ENCODE measurements around the gene ESYT2. TPM values are rescaled to one million over a fixed set of nuclear protein-coding genes. Genes with fewer than 3 reads are reported as not detected.

Gene ESYT2
- total and polyA plus RNA-seq, 4 donors: 16.4 to 83.0 (median 58.0) TPM

GRCh38 chr7:158865977-158866376 lies 36.7 kb upstream of the ESYT2 start:
- TF ChIP-seq CTCF (IDR thresholded peaks at IDR 0.05; ENCODE audit: control extremely low read depth, extremely low read depth): no peak
- peak overlapping the region in 1 of 2 donors; percentile 55 for H3K27ac ChIP-seq (ENCODE audit: low read depth in 1 of 2, low read length in 1 of 2)

GRCh38 chr7:158865462-158865922 lies 36.2 kb upstream of the ESYT2 start:
- Histone ChIP-seq H3K36me3 (ENCODE audit: control insufficient read depth in 4 of 4, insufficient read depth in 4 of 4, low read length in 4 of 4) (peaks cover 0 to 1% (median 0%) of the 10 kb centered on the region in 4 donors), H3K9ac (ENCODE audit: insufficient read depth in 1 of 2, low read length in 2 of 2) (no peak overlapping the region), H3K4me1 (ENCODE audit: control insufficient read depth in 5 of 5, insufficient read depth in 5 of 5, low read length in 5 of 5) (peaks cover 0 to 12% (median 6%) of the 10 kb centered on the region in 5 donors), H3K9me3 (ENCODE audit: control insufficient read depth in 4 of 4, insufficient read depth in 3 of 4, low read length in 3 of 4) (no peaks in the 10 kb centered on the region), H3K27me3 (ENCODE audit: control insufficient read depth in 3 of 3, insufficient read depth in 3 of 3, low read length in 2 of 3) (no peaks in the 10 kb centered on the region), H3K4me3 (no peak overlapping the region), H3K27ac (ENCODE audit: low read depth in 1 of 2, low read length in 1 of 2) (peak overlapping the region; percentile 32 to 86)
- DNase-seq: no peak
- WGBS, 2 donors: 42 to 52% methylated on average over 7 of the region's 7 CpGs
- ATAC-seq (ENCODE audit: insufficient read depth, low FRiP score): no peak
- no peak for TF ChIP-seq CTCF (IDR thresholded peaks at IDR 0.05; ENCODE audit: control extremely low read depth, extremely low read depth)

More at GRCh38 chr7:158865977-158866376, 36.7 kb upstream of the ESYT2 start:
- Histone ChIP-seq H3K27me3 (ENCODE audit: control insufficient read depth in 3 of 3, insufficient read depth in 3 of 3, low read length in 2 of 3) (no peaks in the 10 kb centered on the region), H3K9ac (ENCODE audit: insufficient read depth in 1 of 2, low read length in 2 of 2) (no peak overlapping the region), H3K4me1 (ENCODE audit: control insufficient read depth in 5 of 5, insufficient read depth in 5 of 5, low read length in 5 of 5) (peaks cover 0 to 12% (median 6%) of the 10 kb centered on the region in 5 donors), H3K4me3 (no peak overlapping the region), H3K36me3 (ENCODE audit: control insufficient read depth in 4 of 4, insufficient read depth in 4 of 4, low read length in 4 of 4) (peaks cover 0 to 4% (median under 1%) of the 10 kb centered on the region in 4 donors), H3K9me3 (ENCODE audit: control insufficient read depth in 4 of 4, insufficient read depth in 3 of 4, low read length in 3 of 4) (no peaks in the 10 kb centered on the region)
- ATAC-seq (ENCODE audit: insufficient read depth, low FRiP score) (no peak), DNase-seq (no peak)
- 94 to 97% methylated on average over 4 of the region's 4 CpGs for WGBS, 2 donors

GRCh38 chr7:158864833-158865232 lies 35.5 kb upstream of the ESYT2 start:
- no peak for DNase-seq
- H3K4me3 ChIP-seq: no peak overlapping the region
- H3K27me3 ChIP-seq (ENCODE audit: control insufficient read depth in 3 of 3, insufficient read depth in 3 of 3, low read length in 2 of 3): no peaks in the 10 kb centered on the region
- peaks cover 0 to 12% (median 6%) of the 10 kb centered on the region in 5 donors for H3K4me1 ChIP-seq (ENCODE audit: control insufficient read depth in 5 of 5, insufficient read depth in 5 of 5, low read length in 5 of 5)
- H3K27ac ChIP-seq (ENCODE audit: low read depth in 1 of 2, low read length in 1 of 2): peak overlapping the region; percentile 83 to 86
- WGBS, 2 donors: 89 to 92% methylated on average over 7 of the region's 7 CpGs
- no peak overlapping the region for H3K9ac ChIP-seq (ENCODE audit: insufficient read depth in 1 of 2, low read length in 2 of 2)
- no peaks in the 10 kb centered on the region for H3K36me3 ChIP-seq (ENCODE audit: control insufficient read depth in 4 of 4, insufficient read depth in 4 of 4, low read length in 4 of 4)
- ATAC-seq (ENCODE audit: insufficient read depth, low FRiP score): no peak
- TF ChIP-seq CTCF (IDR thresholded peaks at IDR 0.05; ENCODE audit: control extremely low read depth, extremely low read depth): no peak
- H3K9me3 ChIP-seq (ENCODE audit: control insufficient read depth in 4 of 4, insufficient read depth in 3 of 4, low read length in 3 of 4): no peaks in the 10 kb centered on the region

GRCh38 chr7:158864507-158864820 lies 35.2 kb upstream of the ESYT2 start:
- Histone ChIP-seq H3K9me3 (ENCODE audit: control insufficient read depth in 4 of 4, insufficient read depth in 3 of 4, low read length in 3 of 4) (no peaks in the 10 kb centered on the region), H3K36me3 (ENCODE audit: control insufficient read depth in 4 of 4, insufficient read depth in 4 of 4, low read length in 4 of 4) (no peaks in the 10 kb centered on the region), H3K9ac (ENCODE audit: insufficient read depth in 1 of 2, low read length in 2 of 2) (peak overlapping the region; percentile 55 to 82), H3K27me3 (ENCODE audit: control insufficient read depth in 3 of 3, insufficient read depth in 3 of 3, low read length in 2 of 3) (no peaks in the 10 kb centered on the region), H3K27ac (ENCODE audit: low read depth in 1 of 2, low read length in 1 of 2) (peak overlapping the region; percentile 83 to 86), H3K4me3 (no peak overlapping the region), H3K4me1 (ENCODE audit: control insufficient read depth in 5 of 5, insufficient read depth in 5 of 5, low read length in 5 of 5) (peaks cover 0 to 12% (median 6%) of the 10 kb centered on the region in 5 donors)
- TF ChIP-seq CTCF (IDR thresholded peaks at IDR 0.05; ENCODE audit: control extremely low read depth, extremely low read depth): no peak
- 67 to 86% methylated on average over 3 of the region's 3 CpGs for WGBS, 2 donors
- ATAC-seq (ENCODE audit: insufficient read depth, low FRiP score) (no peak), DNase-seq (no peak)

All from lung (tissue), 12 donors.